Parathyroid adenoma (tissue), 2 donors: Measurements from ENCODE around the gene PGR.

Experiments used
- H2AFZ ChIP-seq: fragments of 300-600 bp; sonication (generic); one replicate; pipeline ENCODE4 v1.7.0; 2017; ENCODE audit warnings: antibody characterized with exemption, mild to moderate bottlenecking
- H3K27ac ChIP-seq: fragments of 300-600 bp; sonication (generic); one replicate; pipeline ENCODE4 v1.7.0; 2017
- H3K27me3 ChIP-seq: fragments of 300-600 bp; sonication (generic); one replicate; pipeline ENCODE4 v1.7.0; 2017; ENCODE audit warnings: low read length; ENCODE audit not compliant: control insufficient read depth, insufficient read depth
- H3K36me3 ChIP-seq: fragments of 300-600 bp; sonication (generic); one replicate; pipeline ENCODE4 v1.7.0; 2017; ENCODE audit warnings: low read length; ENCODE audit not compliant: control insufficient read depth, insufficient read depth
- H3K4me1 ChIP-seq: fragments of 300-600 bp; sonication (generic); one replicate; pipeline ENCODE4 v1.7.0; 2017; ENCODE audit warnings: control low read depth
- H3K4me2 ChIP-seq: fragments of 300-600 bp; sonication (generic); one replicate; pipeline ENCODE4 v1.7.0; 2017; ENCODE audit warnings: low read length
- H3K4me3 ChIP-seq: fragments of 300-600 bp; sonication (generic); one replicate; pipeline ENCODE4 v1.7.0; 2017; ENCODE audit warnings: low read depth, low read length
- H3K79me2 ChIP-seq: fragments of 300-600 bp; sonication (generic); one replicate; pipeline ENCODE4 v1.7.0; 2017; ENCODE audit warnings: control low read depth
- H3K9ac ChIP-seq: fragments of 300-600 bp; sonication (generic); one replicate; pipeline ENCODE4 v1.7.0; 2017; ENCODE audit warnings: mild to moderate bottlenecking
- H3K9me3 ChIP-seq: fragments of 300-600 bp; sonication (generic); one replicate; pipeline ENCODE4 v1.7.0; 2017; ENCODE audit warnings: low read length; ENCODE audit not compliant: control insufficient read depth
- TF ChIP-seq, protein P1 (sequence below): fragments of 300-600 bp; sonication (generic); IDR thresholded peaks from one replicate; pipeline ENCODE4 v1.7.0; 2017; ENCODE audit warnings: antibody characterized with exemption, mild to moderate bottlenecking
- donor health status: primary hyperparathyroidism.

The PGR gene

DNA sequence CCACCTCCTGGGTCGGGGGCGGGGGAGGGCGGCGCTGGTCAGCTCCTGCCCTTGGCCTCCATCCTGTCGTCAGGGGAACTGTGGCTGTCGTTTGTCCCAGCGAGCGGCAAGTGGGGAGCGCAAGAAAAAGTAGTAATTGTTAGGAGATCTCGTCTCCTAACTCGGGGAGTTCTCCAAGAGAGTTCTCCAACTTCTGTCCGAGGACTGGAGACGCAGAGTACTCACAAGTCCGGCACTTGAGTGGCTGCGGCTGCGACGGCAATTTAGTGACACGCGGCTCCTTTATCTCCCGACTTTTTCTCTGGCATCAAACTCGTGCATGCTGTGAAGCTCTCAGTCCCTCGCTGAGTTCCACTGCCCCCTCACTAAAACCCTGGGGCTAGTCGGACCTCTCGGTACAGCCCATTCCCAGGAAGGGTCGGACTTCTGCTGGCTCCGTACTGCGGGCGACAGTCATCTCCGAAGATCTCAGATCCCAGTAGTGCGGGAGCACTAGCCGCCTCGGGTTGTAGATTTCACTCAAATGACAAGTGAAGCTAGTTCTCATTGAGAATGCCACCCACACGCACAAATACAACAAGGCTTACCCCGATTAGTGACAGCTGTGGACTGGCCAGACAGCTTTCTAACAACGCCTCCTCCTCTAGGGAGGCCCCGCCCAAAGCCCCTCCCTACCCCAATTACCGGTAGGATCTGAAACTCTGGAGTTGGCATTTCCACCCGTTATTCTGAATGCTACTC lies at the start of gene PGR:
TSS of gene PGR (minus strand) at position 611 of the 741 bp plus-strand sequence. CDS start 743 bp downstream, outside the sequence.
- peak within 1 kb of the TSS; percentile 57 for H3K4me2 ChIP-seq
- no peak within 1 kb of the TSS for H3K9ac ChIP-seq
- H3K27ac ChIP-seq = peak within 1 kb of the TSS; percentile 68
- no peaks in the 10 kb centered on the region for H3K9me3 ChIP-seq
- peak within 1 kb of the TSS; percentile 87 for H2AFZ ChIP-seq
- TF ChIP-seq, protein P1, sequence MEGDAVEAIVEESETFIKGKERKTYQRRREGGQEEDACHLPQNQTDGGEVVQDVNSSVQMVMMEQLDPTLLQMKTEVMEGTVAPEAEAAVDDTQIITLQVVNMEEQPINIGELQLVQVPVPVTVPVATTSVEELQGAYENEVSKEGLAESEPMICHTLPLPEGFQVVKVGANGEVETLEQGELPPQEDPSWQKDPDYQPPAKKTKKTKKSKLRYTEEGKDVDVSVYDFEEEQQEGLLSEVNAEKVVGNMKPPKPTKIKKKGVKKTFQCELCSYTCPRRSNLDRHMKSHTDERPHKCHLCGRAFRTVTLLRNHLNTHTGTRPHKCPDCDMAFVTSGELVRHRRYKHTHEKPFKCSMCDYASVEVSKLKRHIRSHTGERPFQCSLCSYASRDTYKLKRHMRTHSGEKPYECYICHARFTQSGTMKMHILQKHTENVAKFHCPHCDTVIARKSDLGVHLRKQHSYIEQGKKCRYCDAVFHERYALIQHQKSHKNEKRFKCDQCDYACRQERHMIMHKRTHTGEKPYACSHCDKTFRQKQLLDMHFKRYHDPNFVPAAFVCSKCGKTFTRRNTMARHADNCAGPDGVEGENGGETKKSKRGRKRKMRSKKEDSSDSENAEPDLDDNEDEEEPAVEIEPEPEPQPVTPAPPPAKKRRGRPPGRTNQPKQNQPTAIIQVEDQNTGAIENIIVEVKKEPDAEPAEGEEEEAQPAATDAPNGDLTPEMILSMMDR = no peak
- H3K4me3 ChIP-seq = peak within 1 kb of the TSS; percentile 40
- no peaks in the 10 kb centered on the region for H3K4me1 ChIP-seq
- no peaks in the 10 kb centered on the region for H3K79me2 ChIP-seq
- H3K27me3 ChIP-seq = no peaks in the 10 kb centered on the region
- H3K36me3 ChIP-seq = no peaks in the 10 kb centered on the region

DNA sequence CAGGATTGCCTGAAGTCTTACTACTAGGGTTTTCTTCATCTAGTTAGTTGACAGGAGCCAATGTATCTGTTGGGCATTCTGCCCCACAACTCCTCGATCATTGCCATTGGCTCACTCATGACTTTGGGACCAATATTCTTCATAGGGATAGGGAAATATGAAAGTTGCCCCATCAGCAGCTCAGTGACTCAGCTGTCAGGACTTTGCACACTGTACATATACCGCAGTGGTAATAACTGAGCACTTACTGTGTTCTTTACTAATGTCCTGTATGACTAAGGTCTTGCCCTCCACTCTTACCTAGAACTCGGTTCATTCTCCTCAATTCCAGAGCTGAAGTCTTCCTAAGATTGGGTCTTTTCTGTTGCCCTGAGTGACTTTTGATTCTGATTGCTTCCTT lies 46.8 kb upstream of the PGR start:
- Histone ChIP-seq H3K4me2 (no peak overlapping the region), H3K9ac (no peak overlapping the region), H3K4me3 (no peak overlapping the region), H3K27ac (no peak overlapping the region), H3K4me1 (no peaks in the 10 kb centered on the region), H3K27me3 (no peaks in the 10 kb centered on the region), H2AFZ (no peak overlapping the region), H3K9me3 (no peaks in the 10 kb centered on the region), H3K36me3 (no peaks in the 10 kb centered on the region), H3K79me2 (no peaks in the 10 kb centered on the region)
- TF ChIP-seq, protein P1 = no peak

DNA sequence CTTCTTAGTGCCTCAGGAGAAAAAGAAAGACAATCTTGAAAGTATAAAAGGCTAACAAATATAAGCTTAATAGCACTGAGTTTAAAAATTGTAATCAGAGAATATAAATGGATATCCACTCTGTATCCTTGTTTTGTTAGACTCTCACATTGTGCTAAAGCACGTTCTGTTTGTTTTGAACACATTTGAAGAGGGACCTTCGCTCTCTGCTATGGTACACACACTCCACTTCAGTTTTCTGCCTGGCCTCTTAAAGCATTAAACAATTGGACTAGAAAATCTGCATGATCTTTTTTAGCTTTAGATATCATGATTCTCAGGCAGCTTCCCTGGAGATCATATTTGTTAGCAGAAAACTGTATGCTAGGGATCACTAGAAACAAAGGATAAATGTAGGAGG lies 40.3 kb upstream of the PGR start:
- Histone ChIP-seq H3K27ac (no peak overlapping the region), H3K4me2 (no peak overlapping the region), H3K4me1 (no peaks in the 10 kb centered on the region), H3K9ac (no peak overlapping the region), H3K79me2 (no peaks in the 10 kb centered on the region), H2AFZ (no peak overlapping the region), H3K9me3 (no peaks in the 10 kb centered on the region), H3K27me3 (no peaks in the 10 kb centered on the region), H3K36me3 (no peaks in the 10 kb centered on the region), H3K4me3 (no peak overlapping the region)
- TF ChIP-seq, protein P1 = no peak

DNA sequence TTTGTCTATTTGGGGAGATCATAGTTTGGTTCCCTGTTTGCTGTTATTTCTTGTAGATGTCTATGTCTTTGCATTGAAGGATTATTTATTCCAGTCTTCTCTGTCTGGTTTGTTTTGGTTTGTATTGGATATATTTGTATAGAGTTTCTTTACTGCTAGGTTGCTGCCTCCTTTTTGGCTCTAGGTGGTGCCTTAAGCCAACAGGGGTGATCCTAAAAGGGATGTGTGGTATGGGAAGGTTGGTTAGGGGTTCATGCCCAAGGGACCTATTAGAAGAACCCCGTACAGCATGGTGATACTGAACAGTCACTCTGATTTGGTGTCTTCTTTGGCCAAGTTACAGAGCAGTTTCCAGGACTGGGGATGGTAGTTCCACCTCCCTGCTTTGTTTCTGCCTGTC lies 36.4 kb upstream of the PGR start:
- Histone ChIP-seq H3K36me3 (no peaks in the 10 kb centered on the region), H3K27ac (no peak overlapping the region), H3K27me3 (no peaks in the 10 kb centered on the region), H3K4me1 (no peaks in the 10 kb centered on the region), H3K9me3 (no peaks in the 10 kb centered on the region), H2AFZ (no peak overlapping the region), H3K9ac (no peak overlapping the region), H3K79me2 (no peaks in the 10 kb centered on the region), H3K4me3 (no peak overlapping the region), H3K4me2 (no peak overlapping the region)
- TF ChIP-seq, protein P1 = no peak

DNA sequence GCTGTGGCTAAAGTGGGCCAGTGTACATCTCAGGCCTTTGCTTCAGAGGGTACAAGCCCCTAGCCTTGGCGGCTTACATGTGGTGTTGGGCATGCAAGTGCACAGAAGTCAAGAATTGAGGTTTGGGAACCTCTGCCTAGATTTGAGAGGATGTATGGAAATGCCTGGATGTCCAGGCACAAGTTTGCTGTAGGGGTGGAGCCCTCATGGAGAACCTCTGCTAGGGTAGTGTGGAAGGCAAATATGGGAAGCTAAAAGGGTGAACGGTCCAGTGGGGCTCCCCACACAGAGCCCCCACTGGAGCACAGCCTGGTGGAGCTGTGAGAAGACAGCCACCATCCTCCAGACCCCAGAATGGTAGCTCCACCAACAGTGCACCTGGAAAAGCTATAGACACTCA lies 28.5 kb upstream of the PGR start:
- H3K4me2 ChIP-seq = no peak overlapping the region
- TF ChIP-seq, protein P1 = no peak

More for the DNA sequence above, 28.5 kb upstream of the PGR start:
- Histone ChIP-seq H2AFZ (no peak overlapping the region), H3K4me3 (no peak overlapping the region), H3K4me1 (no peaks in the 10 kb centered on the region), H3K27me3 (no peaks in the 10 kb centered on the region), H3K79me2 (no peaks in the 10 kb centered on the region), H3K36me3 (no peaks in the 10 kb centered on the region), H3K9me3 (no peaks in the 10 kb centered on the region), H3K27ac (no peak overlapping the region), H3K9ac (no peak overlapping the region)
